ENCODE data around the gene PAK1.
A peak's percentile ranks its signal among the peaks of the same experiment; 100 is the strongest.

The PAK1 gene

GRCh38 chr11:77371646-77372045, 102.2 kb downstream of the PAK1 start:
- no peak for DNase-seq (ENCODE audit: low spot score)

GRCh38 chr11:77370217-77370616, 103.7 kb downstream of the PAK1 start:
- no peak for DNase-seq (ENCODE audit: low spot score)

GRCh38 chr11:77361184-77361583, 112.7 kb downstream of the PAK1 start:
- no peak for DNase-seq (ENCODE audit: low spot score)

GRCh38 chr11:77359481-77359880, 114.4 kb downstream of the PAK1 start:
- no peak for DNase-seq (ENCODE audit: low spot score)

GRCh38 chr11:77353131-77353530, 120.8 kb downstream of the PAK1 start:
- DNase-seq (ENCODE audit: low spot score) = peak; percentile 12

GRCh38 chr11:77351281-77351886, 122.5 kb downstream of the PAK1 start:
- DNase-seq (ENCODE audit: low spot score) = no peak

GRCh38 chr11:77347948-77348347, 125.9 kb downstream of the PAK1 start:
- DNase-seq (ENCODE audit: low spot score) = no peak

- DNase-seq (ENCODE audit: low spot score) = no peak
Observed at GRCh38 chr11:77346906-77347603, 126.8 kb downstream of the PAK1 start.

- DNase-seq (ENCODE audit: low spot score) = no peak
Observed at GRCh38 chr11:77345621-77346020, 128.3 kb downstream of the PAK1 start.

GRCh38 chr11:77340501-77340900, 133.4 kb downstream of the PAK1 start:
- no peak for DNase-seq (ENCODE audit: low spot score)

- DNase-seq (ENCODE audit: low spot score) = no peak
Observed at GRCh38 chr11:77332259-77332658, 141.6 kb downstream of the PAK1 start.

GRCh38 chr11:77325159-77325558, 148.7 kb downstream of the PAK1 start:
- no peak for DNase-seq (ENCODE audit: low spot score)

GRCh38 chr11:77324508-77324907, 149.4 kb downstream of the PAK1 start:
- no peak for DNase-seq (ENCODE audit: low spot score)

GRCh38 chr11:77322926-77323590, 150.8 kb downstream of the PAK1 start:
- peak; percentile 64 for DNase-seq (ENCODE audit: low spot score)

- DNase-seq (ENCODE audit: low spot score) = peak; percentile 56
Observed at GRCh38 chr11:77322506-77322905, 151.4 kb downstream of the PAK1 start.

- DNase-seq (ENCODE audit: low spot score) = no peak
Observed at GRCh38 chr11:77320351-77320750, 153.5 kb downstream of the PAK1 start.

- DNase-seq (ENCODE audit: low spot score) = no peak
Observed at GRCh38 chr11:77318600-77318999, 155.3 kb downstream of the PAK1 start.

GRCh38 chr11:77316733-77317342, 157.1 kb downstream of the PAK1 start:
- no peak for DNase-seq (ENCODE audit: low spot score)

- no peak for DNase-seq (ENCODE audit: low spot score)
Observed at GRCh38 chr11:77312107-77312506, 161.8 kb downstream of the PAK1 start.

GRCh38 chr11:77311701-77312100, 162.2 kb downstream of the PAK1 start:
- DNase-seq (ENCODE audit: low spot score) = no peak

GRCh38 chr11:77310721-77311120, 163.2 kb downstream of the PAK1 start:
- DNase-seq (ENCODE audit: low spot score) = no peak

GRCh38 chr11:77309401-77310085, 164.4 kb downstream of the PAK1 start:
- DNase-seq (ENCODE audit: low spot score) = no peak

Measured in globus pallidus (tissue), 1 donor.